DOHH2 (cell line): ENCODE measurements around the gene ZBTB16.

Experiments
- H3F3A ChIP-seq: fragments of 200-600 bp; sonication (generic), shearing (Covaris generic); 2 replicates; pipeline ENCODE4 v1.6.0; 2016; ENCODE audit warnings: antibody characterized with exemption, mild to moderate bottlenecking; ENCODE audit not compliant: control insufficient read depth, insufficient read depth
- H3K27ac ChIP-seq: fragments of 200-600 bp; sonication (generic); 2 replicates; pipeline ENCODE4 v1.5.1; 2014; ENCODE audit warnings: low read depth, mild to moderate bottlenecking, low read length, moderate library complexity
- H3K27me3 ChIP-seq: fragments of 200-600 bp; sonication (generic); 2 replicates; pipeline ENCODE4 v1.6.1; 2014; ENCODE audit warnings: mild to moderate bottlenecking, low read length, mixed read lengths; ENCODE audit not compliant: control insufficient read depth
- H3K36me3 ChIP-seq: fragments of 200-600 bp; sonication (generic); 2 replicates; pipeline ENCODE4 v1.6.1; 2014; ENCODE audit warnings: mild to moderate bottlenecking, low read length, moderate library complexity, mixed read lengths; ENCODE audit not compliant: control insufficient read depth
- H3K4me1 ChIP-seq: fragments of 200-600 bp; sonication (generic); 2 replicates; pipeline ENCODE4 v1.6.1; 2014; ENCODE audit warnings: mild to moderate bottlenecking, low read length, mixed read lengths; ENCODE audit not compliant: control insufficient read depth
- H3K4me2 ChIP-seq: fragments of 200-600 bp; sonication (generic); 2 replicates; pipeline ENCODE4 v1.6.0; 2014; ENCODE audit warnings: mild to moderate bottlenecking, low read length, moderate library complexity
- H3K4me3 ChIP-seq: fragments of 200-600 bp; sonication (generic); 2 replicates; pipeline ENCODE4 v1.5.1; 2014; ENCODE audit warnings: mild to moderate bottlenecking, low read length, mixed read lengths
- H3K79me2 ChIP-seq: fragments of 200-600 bp; sonication (generic); 2 replicates; pipeline ENCODE4 v1.6.1; 2014; ENCODE audit warnings: mild to moderate bottlenecking, low read length, mixed read lengths; ENCODE audit not compliant: control insufficient read depth
- H3K9me2 ChIP-seq: fragments of 200-600 bp; sonication (generic); replicated peaks from 2 replicates; pipeline ENCODE4 v1.6.1; 2014; ENCODE audit warnings: mild to moderate bottlenecking, low read length, mixed read lengths; ENCODE audit not compliant: control insufficient read depth
- H3K9me3 ChIP-seq: fragments of 200-600 bp; sonication (generic); 2 replicates; pipeline ENCODE4 v1.6.1; 2014; ENCODE audit warnings: antibody characterized with exemption, low read length, mixed read lengths; ENCODE audit not compliant: control insufficient read depth, insufficient read depth
- H4K20me1 ChIP-seq: fragments of 200-600 bp; sonication (generic); 2 replicates; pipeline ENCODE4 v1.6.0; 2014; ENCODE audit warnings: low read depth, mild to moderate bottlenecking, antibody characterized with exemption, low read length, moderate library complexity; ENCODE audit not compliant: control insufficient read depth, insufficient read depth
- EZH2phosphoT487 ChIP-seq: fragments of 200-600 bp; sonication (generic); IDR thresholded peaks from 2 replicates; pipeline ENCODE4 v1.6.1; 2017; ENCODE audit warnings: borderline replicate concordance, mild to moderate bottlenecking, antibody characterized with exemption, low read length, moderate library complexity, mixed read lengths
- TF ChIP-seq, protein P1 (sequence below): fragments of 200-600 bp; sonication (generic); IDR thresholded peaks from one replicate; pipeline ENCODE4 v1.5.1; 2014; ENCODE audit warnings: antibody characterized with exemption, mild to moderate bottlenecking, low read depth, low read length; ENCODE audit not compliant: poor library complexity, severe bottlenecking

ZBTB16 gene

DNA sequence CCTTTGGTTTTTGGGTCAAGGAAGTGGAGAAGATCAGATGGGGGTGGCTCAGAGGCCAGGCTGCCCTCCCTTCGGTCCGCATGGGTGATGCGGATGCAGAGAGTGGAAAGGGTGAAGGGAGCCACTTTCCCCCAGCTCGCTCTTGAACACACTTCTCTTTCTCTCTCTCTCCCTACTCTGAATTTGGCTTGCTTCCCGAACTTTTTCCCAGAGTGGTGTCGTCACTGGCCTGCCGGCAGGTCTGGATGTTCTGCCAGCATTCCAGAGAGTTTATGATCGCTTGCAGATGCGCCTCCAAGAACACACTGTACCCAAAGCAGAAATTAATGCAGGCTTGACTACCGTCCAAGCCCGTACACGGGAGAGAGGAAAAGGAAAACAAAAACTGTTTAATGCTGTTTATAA is 103.2 kb downstream of the ZBTB16 start:
- H3K79me2 ChIP-seq: no peaks in the 10 kb centered on the region
- H3K27ac ChIP-seq: no peak overlapping the region
- H3F3A ChIP-seq: peaks cover 8% of the 10 kb centered on the region
- H3K27me3 ChIP-seq: no peaks in the 10 kb centered on the region
- H3K4me3 ChIP-seq: no peak overlapping the region
- peaks cover 84% of the 10 kb centered on the region for H3K4me1 ChIP-seq
- H3K4me2 ChIP-seq: no peak overlapping the region
- H3K36me3 ChIP-seq: no peaks in the 10 kb centered on the region
- TF ChIP-seq EZH2phosphoT487: no peak
- TF ChIP-seq, protein P1, sequence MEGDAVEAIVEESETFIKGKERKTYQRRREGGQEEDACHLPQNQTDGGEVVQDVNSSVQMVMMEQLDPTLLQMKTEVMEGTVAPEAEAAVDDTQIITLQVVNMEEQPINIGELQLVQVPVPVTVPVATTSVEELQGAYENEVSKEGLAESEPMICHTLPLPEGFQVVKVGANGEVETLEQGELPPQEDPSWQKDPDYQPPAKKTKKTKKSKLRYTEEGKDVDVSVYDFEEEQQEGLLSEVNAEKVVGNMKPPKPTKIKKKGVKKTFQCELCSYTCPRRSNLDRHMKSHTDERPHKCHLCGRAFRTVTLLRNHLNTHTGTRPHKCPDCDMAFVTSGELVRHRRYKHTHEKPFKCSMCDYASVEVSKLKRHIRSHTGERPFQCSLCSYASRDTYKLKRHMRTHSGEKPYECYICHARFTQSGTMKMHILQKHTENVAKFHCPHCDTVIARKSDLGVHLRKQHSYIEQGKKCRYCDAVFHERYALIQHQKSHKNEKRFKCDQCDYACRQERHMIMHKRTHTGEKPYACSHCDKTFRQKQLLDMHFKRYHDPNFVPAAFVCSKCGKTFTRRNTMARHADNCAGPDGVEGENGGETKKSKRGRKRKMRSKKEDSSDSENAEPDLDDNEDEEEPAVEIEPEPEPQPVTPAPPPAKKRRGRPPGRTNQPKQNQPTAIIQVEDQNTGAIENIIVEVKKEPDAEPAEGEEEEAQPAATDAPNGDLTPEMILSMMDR: no peak
- H3K9me3 ChIP-seq: no peaks in the 10 kb centered on the region
- H3K9me2 ChIP-seq: no peaks in the 10 kb centered on the region
- no peaks in the 10 kb centered on the region for H4K20me1 ChIP-seq

DNA sequence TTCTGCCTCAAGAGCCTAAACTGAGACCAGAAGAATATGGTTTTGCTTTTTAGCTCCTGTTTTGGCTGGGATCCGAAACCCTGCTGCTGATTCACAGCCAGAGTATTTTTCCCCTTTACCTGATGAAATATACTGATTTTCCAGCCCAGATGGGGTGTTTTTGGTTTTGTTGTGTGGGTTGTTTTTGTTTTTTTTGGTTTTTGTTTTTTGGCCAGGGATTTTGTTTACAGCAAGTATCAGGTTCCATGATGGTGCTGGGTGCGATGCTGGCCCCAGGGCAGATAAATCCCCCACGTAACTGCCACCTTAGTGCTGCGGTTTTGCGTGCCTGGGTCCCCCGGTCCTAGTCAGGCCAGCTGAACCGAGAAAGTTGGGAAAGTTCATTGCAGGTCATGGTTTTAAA is 103.7 kb downstream of the ZBTB16 start:
- TF ChIP-seq EZH2phosphoT487: no peak
- Histone ChIP-seq H3K9me2 (no peaks in the 10 kb centered on the region), H3K4me2 (no peak overlapping the region), H3K9me3 (no peaks in the 10 kb centered on the region), H3K36me3 (no peaks in the 10 kb centered on the region), H3K27me3 (no peaks in the 10 kb centered on the region), H3K27ac (no peak overlapping the region), H3F3A (peaks cover 8% of the 10 kb centered on the region), H3K79me2 (no peaks in the 10 kb centered on the region), H4K20me1 (no peaks in the 10 kb centered on the region), H3K4me1 (peaks cover 85% of the 10 kb centered on the region), H3K4me3 (no peak overlapping the region)

DNA sequence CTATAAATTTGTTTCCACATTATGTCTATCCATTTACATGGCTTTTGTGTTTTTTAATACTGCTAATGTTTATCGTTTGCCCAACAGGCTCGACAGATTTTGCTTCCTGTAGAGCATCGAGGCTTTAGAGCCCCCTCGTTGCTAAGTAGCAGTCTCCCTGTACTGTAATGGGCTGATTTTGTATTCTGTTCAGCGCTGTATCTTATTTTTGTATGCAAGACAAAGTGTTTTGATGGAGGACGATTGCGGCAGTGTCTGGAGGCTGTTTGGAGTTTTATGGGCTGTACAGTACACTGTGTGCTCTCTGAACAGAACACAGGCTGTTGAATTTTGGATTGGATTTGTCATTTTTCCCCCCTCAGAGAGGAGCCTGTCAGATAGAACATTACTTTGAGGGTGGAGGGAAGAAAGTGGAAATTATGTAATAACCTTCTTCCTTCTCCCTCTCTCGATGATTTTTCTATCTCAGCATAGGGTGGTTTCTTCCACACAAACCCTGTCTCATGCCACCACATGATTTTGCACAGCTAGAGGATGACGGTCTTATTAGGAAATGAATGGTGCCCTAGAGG is 104.4 kb downstream of the ZBTB16 start:
- H3K9me2 ChIP-seq: no peaks in the 10 kb centered on the region
- peaks cover 85% of the 10 kb centered on the region for H3K4me1 ChIP-seq
- no peaks in the 10 kb centered on the region for H3K27me3 ChIP-seq
- H3K36me3 ChIP-seq: no peaks in the 10 kb centered on the region
- H3F3A ChIP-seq: peaks cover 8% of the 10 kb centered on the region
- no peak overlapping the region for H3K27ac ChIP-seq
- H3K4me3 ChIP-seq: no peak overlapping the region
- TF ChIP-seq, protein P1: no peak
- no peak for TF ChIP-seq EZH2phosphoT487
- H3K9me3 ChIP-seq: no peaks in the 10 kb centered on the region
- H3K79me2 ChIP-seq: no peaks in the 10 kb centered on the region
- H4K20me1 ChIP-seq: no peaks in the 10 kb centered on the region
- H3K4me2 ChIP-seq: no peak overlapping the region

DNA sequence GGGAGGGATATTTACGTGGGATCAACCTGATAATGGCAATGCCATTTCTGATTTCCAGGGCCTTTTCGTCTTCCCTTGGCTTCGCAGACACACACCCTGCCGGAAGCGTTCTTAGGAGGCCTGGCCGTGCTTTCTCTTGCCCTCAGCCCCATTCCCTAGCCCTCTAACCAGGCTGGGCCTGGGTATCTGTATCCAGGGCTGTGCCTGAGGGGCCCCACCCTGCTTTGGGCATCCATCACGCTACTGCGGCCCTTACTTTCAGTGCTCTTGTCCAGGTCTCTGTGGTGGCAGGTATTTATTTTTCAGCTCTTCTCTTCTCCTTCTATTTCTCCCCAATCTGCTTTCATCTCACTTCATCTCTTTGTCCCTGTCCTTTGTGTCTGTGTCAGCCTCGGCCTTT is 105.0 kb downstream of the ZBTB16 start:
- H4K20me1 ChIP-seq: no peaks in the 10 kb centered on the region
- H3K4me1 ChIP-seq: peaks cover 85% of the 10 kb centered on the region
- H3F3A ChIP-seq: peaks cover 8% of the 10 kb centered on the region
- H3K4me3 ChIP-seq: no peak overlapping the region
- no peaks in the 10 kb centered on the region for H3K36me3 ChIP-seq
- H3K4me2 ChIP-seq: no peak overlapping the region
- H3K9me2 ChIP-seq: no peaks in the 10 kb centered on the region
- no peak overlapping the region for H3K27ac ChIP-seq
- no peaks in the 10 kb centered on the region for H3K79me2 ChIP-seq
- no peaks in the 10 kb centered on the region for H3K9me3 ChIP-seq
- no peaks in the 10 kb centered on the region for H3K27me3 ChIP-seq
- TF ChIP-seq, protein P1: no peak
- no peak for TF ChIP-seq EZH2phosphoT487
